Measurements from ENCODE around the gene CLCN1.

Gene CLCN1

DNA sequence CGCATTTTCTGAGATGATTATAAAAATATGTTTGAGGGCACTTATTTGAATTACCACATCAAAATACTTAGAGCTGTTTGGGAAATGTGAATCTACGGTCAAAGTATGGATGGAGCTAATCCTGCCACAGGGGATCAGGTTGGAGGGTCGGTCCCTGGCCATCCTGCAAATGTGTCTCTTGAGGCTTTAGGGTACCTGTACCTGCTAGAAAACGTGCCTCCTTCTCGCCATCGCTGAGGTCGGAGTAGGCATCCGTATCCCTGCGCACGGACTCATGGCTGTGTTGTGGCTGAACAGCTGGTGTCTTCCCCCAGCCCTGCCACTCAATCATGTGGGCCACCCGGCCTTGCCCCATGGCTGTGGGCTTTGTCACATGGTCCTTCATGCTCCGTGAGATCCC, 42.7 kb downstream of the CLCN1 start:
- no peak for TF ChIP-seq CTCF (IDR thresholded peaks at IDR 0.05; ENCODE audit: low read depth, low read length)
- DNase-seq (ENCODE audit: extremely low read depth, low read depth): no peak

DNA sequence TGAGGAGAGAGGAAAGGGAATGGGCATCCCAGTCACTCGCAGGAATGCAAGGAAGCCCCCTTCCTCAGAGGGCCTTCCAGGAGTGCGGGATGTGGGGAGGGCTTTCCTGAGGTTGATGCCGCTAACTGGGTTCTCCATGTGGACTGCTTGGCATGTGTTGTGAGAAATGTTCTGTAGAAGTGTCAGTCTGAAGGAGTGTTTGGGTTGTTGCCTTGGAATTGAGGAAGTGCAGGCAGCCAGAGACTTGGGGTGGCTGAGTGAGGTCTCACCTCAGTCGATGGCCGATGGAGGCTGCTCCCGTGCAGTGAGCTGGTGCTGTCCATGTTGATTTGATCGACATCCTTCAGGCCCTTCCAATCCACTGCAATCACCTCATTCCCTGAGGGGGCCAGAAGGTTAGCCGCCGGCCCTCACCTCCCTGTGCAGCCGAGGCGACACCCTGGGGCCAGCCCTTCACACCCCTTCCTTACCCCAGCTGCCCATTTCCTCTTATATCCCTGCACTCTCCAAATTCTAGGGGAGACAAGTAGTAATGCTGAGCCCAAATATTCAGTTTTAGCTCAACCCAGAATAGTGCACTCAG, 44.0 kb downstream of the CLCN1 start:
- no peak for DNase-seq (ENCODE audit: extremely low read depth, low read depth)
- TF ChIP-seq CTCF (IDR thresholded peaks at IDR 0.05; ENCODE audit: low read depth, low read length): no peak

DNA sequence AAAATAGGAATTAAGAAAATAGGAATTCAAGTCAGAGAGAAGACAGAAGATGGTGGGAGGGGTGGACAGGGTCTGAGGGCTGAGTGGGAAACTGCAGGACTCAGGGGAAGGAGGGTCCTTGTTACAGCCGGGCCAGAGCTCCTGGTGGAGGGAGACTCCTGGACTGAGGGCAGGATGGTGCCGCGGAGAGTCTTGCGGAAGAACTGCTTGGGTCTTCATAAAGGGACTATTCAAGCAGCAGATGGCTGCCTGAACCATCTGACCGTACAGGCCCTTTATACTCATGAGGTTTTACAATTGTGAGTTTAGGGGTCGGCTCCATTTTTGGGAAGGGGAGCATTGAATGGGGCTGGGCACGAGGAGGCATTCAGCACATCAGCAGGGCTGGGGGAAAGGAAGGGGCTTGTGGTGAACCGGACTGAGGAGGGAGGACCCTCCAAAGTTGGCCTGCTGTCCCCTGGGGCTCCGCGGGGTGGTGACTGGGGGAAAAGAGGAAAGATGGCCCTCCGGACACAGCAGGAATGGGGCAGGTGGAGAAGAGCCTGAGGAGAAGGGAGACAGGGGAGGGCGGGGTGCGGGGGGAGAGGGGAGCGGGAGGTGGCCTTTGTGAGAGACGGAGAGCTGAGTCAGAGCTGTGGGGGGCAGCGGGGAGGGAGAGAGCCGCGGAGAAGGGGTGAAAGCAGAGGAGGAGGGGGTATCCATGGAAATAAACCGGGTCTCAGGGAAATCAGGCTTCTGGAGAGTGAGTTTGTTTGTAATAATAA, 45.1 kb downstream of the CLCN1 start:
- no peak for DNase-seq (ENCODE audit: extremely low read depth, low read depth)
- TF ChIP-seq CTCF (IDR thresholded peaks at IDR 0.05; ENCODE audit: low read depth, low read length): no peak

DNA sequence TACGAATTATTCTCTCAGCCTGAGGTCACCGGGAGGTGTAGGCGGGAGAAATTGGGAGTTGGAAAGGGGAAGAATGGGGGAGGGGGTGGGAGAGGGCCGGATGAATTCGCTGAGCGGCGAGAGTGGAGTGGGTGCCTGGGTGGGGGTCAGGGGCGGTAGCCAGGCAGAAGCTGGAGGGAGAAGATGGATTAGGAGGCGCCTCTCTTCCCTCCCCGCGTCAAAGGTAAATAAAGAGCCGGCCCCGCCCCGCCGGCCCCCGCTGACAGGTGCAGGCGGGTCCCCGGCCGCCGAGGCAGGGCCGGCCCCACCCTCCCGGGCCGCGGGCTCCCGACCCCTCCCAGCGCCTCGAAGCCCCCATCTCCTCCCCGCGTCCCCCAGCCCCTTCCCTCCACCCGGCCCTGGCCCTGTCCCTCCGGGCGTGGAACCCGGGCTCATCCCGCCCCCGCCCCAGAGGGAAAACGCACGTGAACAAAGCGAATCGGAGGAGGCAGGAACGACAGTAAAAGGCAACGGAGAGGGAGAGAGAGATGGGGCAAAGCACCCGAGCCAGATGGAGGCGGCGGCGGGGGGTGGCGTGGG, 45.7 kb downstream of the CLCN1 start:
- DNase-seq (ENCODE audit: extremely low read depth, low read depth): no peak
- no peak for TF ChIP-seq CTCF (IDR thresholded peaks at IDR 0.05; ENCODE audit: low read depth, low read length)

DNA sequence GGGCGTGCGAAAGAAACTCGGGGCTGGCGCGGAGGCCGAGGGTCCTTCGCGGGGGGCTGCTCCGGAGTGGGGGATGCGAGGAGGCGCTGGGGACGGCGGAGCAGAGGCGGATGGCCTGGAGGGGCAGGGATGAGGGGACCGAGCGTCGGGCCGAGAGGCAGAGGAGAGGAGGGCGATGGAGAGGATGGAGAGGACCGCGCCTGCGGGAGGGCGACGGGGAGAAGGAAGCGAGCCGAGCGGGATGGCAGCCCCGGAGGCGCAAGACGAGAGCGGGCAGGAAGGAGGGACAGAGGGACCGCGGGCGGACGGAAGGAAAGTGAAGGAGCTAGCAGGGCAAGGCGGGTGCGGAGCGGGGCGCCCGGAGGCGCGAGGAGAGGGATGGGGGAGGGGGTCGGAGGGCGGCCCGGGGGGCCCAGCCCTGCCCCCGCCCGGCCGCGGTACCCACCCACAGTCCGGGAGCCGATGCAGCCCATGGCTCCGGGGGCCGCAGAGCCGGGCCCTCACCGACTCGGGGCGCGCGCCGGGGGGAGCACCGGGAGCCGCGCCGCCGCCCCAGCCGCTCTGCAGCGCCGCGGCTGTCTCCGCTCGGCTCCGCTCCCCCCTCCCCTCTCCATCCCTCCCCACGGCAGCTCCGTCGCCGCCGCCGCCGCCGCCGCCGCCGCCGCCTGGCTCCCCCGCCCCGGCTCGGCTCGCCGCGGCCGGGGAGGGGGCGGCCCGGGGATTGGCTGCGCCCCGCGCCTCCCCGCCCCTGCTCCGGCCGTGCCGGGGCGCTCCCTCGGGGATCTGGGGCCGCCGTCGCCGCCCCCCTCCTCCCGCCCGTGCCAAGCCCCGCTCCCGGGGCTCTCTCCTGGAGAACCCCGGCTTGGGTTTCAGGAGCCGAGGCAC, 46.5 kb downstream of the CLCN1 start, which contains the start of gene FAM131B:
TSS of gene FAM131B (minus strand) at position 583 of the 885 bp plus-strand sequence. CDS start at position 473, 110 bp downstream.
- DNase-seq (ENCODE audit: extremely low read depth, low read depth): no peak
- TF ChIP-seq CTCF (IDR thresholded peaks at IDR 0.05; ENCODE audit: low read depth, low read length): no peak

- no peak for DNase-seq (ENCODE audit: extremely low read depth, low read depth)
Observed at GRCh38 chr7:143363016-143363937, 47.4 kb downstream of the CLCN1 start.

More at GRCh38 chr7:143363016-143363937, 47.4 kb downstream of the CLCN1 start:
- TF ChIP-seq CTCF (IDR thresholded peaks at IDR 0.05; ENCODE audit: low read depth, low read length): no peak
